AG09319 (cell line): ENCODE results near the gene PLA1A.

ENCODE experiments used
- DNase-seq: peaks from one replicate; pipeline ENCODE4 v3.0.0-alpha.2; 2010; ENCODE audit warnings: low read depth; ENCODE audit errors: extremely low read depth
- TF ChIP-seq, protein P1 (sequence below): IDR thresholded peaks from 2 replicates; pipeline ENCODE4 v1.5.1; 2011; ENCODE audit warnings: low read depth, mild to moderate bottlenecking, inconsistent platforms, low read length, moderate library complexity

Gene PLA1A

DNA sequence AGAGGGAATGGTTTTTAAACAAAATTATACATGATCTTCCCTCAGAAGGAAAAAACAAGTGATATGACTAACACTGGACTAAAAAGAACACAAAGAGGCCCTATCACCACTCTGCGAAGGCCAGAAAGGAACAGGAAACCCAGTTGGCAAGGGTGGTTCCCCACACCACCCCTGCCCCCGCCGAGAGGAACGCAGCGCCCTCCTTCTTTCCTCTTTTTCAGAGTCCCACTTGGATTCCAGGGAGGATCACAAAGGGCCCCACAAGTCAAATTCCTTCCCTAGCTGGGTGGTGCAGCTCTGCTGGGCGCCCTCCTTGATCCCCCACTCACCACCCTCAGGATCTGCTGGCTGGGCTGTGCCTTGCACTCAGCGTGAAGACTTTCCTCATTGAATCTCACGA lies 29.8 kb downstream of the PLA1A start:
- TF ChIP-seq, protein P1, sequence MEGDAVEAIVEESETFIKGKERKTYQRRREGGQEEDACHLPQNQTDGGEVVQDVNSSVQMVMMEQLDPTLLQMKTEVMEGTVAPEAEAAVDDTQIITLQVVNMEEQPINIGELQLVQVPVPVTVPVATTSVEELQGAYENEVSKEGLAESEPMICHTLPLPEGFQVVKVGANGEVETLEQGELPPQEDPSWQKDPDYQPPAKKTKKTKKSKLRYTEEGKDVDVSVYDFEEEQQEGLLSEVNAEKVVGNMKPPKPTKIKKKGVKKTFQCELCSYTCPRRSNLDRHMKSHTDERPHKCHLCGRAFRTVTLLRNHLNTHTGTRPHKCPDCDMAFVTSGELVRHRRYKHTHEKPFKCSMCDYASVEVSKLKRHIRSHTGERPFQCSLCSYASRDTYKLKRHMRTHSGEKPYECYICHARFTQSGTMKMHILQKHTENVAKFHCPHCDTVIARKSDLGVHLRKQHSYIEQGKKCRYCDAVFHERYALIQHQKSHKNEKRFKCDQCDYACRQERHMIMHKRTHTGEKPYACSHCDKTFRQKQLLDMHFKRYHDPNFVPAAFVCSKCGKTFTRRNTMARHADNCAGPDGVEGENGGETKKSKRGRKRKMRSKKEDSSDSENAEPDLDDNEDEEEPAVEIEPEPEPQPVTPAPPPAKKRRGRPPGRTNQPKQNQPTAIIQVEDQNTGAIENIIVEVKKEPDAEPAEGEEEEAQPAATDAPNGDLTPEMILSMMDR, result no peak
- DNase-seq, result no peak

GRCh38 chr3:119628390-119628789 lies 30.7 kb downstream of the PLA1A start:
- TF ChIP-seq, protein P1, result no peak
- no peak for DNase-seq

DNA sequence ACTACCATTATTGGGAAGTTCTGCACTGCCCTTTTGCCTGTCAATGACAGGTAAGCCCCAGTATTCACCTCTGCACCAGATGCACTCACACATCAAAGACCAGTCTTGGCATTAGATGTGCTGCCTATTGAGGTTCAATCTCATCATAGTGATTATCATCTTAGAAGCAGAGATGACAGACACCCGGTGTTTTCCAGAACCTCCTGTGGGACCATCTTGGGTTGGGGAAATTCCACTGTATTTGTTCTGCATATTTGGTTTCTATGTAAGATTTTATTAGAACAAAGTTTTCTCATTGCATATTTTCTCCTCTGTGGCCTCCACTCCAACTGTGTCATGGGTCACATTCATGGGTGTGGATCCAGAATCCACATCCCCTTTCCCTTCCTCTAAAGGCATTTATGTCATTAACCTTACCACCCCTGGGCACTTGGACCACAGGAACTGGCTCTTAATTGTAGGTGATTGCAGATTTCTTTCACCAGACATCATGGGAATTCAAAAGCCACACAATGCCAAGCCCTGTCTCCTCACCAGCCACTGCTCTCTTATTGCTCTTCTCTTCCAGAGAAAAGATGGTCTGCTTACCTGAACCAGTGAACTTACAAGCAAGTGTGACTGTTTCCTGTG lies 31.2 kb downstream of the PLA1A start:
- no peak for DNase-seq

GRCh38 chr3:119630128-119630879 lies 32.6 kb downstream of the PLA1A start:
- TF ChIP-seq, protein P1, result no peak
- peak; percentile 29 for DNase-seq

More for the DNA sequence above, 31.2 kb downstream of the PLA1A start:
- TF ChIP-seq, protein P1, result no peak

DNA sequence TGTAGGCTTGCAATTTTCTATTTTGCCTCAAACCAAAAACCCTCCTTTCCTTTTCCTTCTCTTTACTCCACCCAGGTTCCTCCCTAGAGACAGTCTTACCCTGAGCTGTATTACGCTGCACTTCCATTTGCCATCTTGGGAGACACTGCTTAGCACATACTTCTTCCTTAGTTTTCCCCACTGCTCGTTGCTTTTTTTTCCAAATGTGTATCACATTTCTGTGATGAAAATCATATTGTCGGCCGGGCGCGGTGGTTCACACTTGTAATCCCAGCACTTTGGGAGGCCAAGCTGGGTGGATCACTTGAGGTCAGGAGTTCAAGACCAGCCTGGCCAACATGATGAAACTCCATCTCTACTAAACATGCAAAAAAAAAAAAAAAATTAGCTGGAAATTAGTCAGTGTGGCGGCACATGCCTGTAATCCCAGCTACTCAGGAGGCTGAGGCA lies 33.2 kb downstream of the PLA1A start:
- no peak for DNase-seq
- TF ChIP-seq, protein P1, result no peak

- TF ChIP-seq, protein P1, result no peak
- DNase-seq, result no peak
Measured at GRCh38 chr3:119631516-119631915, 33.8 kb downstream of the PLA1A start.

- TF ChIP-seq, protein P1, result no peak
- no peak for DNase-seq
Measured at GRCh38 chr3:119632216-119632615, 34.5 kb downstream of the PLA1A start.
